GM18870 (cell line): Measurements from ENCODE around the gene TRIM49B.
"Not testable (repeated sequence)": the region's sequence is repeated elsewhere in the genome, so short reads cannot be mapped to it uniquely, and the experiment has no call there.

Source experiments
- ATAC-seq: cut with Tn5 transposase; IDR thresholded peaks from one replicate; pipeline ENCODE4 v1.9.1; 2021; ENCODE audit warnings: moderate library complexity; ENCODE audit not compliant: unreplicated experiment

TRIM49B gene

DNA sequence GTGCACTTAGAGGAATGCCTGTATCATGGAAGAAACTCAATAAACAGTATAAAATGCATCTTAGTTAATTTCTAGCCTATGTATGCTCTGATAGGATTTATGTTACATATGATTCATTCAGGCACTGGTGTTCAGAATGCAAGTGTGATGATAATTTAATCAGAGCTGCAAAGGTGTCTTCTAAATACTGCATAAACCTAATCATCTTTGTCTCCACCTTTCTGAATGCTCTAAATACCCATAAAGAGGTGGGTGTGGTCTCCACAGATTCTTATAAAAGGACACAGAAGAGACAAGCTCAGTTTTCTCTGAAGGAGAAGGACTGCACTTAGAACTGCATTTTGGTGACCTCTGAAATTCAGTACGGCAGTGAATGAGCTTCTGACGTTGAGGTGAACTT lies at the start of gene TRIM49B:
TRIM49B (plus strand) TSS at position 301 of the 400 bp plus-strand sequence. CDS start 2,777 bp downstream, outside the sequence.
- not testable (repeated sequence) for ATAC-seq

DNA sequence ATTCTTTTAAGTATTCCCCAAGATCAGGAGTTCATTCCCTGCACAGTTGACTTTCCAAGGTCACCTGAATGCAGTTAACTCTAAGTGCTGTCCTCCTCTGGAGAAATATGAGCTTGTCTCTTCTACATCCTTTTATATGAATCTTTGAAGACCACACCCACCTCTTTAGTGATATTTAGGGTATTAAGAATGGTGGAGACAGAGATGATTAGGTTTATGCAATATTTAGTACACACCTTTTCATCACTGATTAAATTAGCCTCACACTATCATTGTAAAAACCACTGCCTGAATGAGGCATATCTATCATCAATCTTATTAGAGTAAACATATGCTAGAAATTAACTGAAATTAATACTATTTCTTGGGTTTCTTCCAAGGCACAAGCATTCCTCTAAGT lies 44.8 kb upstream of the TRIM49B start, which contains the start of gene TRIM51G:
TRIM51G (minus strand) TSS at position 101 of the 400 bp plus-strand sequence. CDS start 2,190 bp downstream, outside the sequence.
- not testable (repeated sequence) for ATAC-seq

- ATAC-seq, result not testable (repeated sequence)
Observed at GRCh38 chr11:49048229-49048628, 19.6 kb downstream of the TRIM49B start.

DNA sequence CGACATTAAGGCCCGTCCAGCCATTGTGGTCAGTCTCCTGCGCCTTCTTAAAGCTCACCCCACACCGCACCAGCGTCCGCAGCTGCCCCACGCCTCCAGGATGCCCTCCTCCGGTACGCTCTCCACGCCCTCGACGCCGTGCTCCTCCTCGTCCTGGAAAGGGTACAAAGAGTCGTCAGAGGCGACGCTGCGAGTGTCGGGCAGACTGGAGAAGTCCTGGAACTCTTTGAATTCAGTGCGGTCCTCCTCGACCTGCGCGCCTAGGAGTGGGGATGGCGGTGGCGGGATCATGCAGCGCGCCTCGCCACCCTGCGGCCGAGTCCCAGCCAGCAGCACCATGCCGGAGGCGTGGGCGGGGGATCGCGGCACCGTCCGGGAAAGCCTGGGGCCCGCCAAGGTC lies 21.2 kb downstream of the TRIM49B start:
- ATAC-seq, result not testable (repeated sequence)

GRCh38 chr11:49059012-49059411 lies 30.4 kb downstream of the TRIM49B start, which contains the start of gene TRIM64C:
TSS of gene TRIM64C (minus strand) at chr11:49059112. CDS start at chr11:49059112, 0 bp downstream.
- not testable (repeated sequence) for ATAC-seq

GRCh38 chr11:49069897-49070296 lies 41.3 kb downstream of the TRIM49B start:
- ATAC-seq, result not testable (repeated sequence)
